H9 (cell line): ENCODE results near the gene GIPC2. TPM values are rescaled to one million over a fixed set of nuclear protein-coding genes. Genes with fewer than 3 reads are reported as not detected.

Source experiments
- DNase-seq: peaks from one replicate; pipeline ENCODE4 v3.0.0-alpha.2; 2017
- H2AFZ ChIP-seq: one replicate; pipeline ENCODE4 v1.6.1; 2013; ENCODE audit warnings: mild to moderate bottlenecking, low read length, control low read depth, moderate library complexity
- H2AK5ac ChIP-seq: 2 replicates; pipeline ENCODE4 v1.6.1; 2013; ENCODE audit warnings: low read length, control low read depth, mixed read lengths; ENCODE audit not compliant: insufficient read length
- H2BK120ac ChIP-seq: one replicate; pipeline ENCODE4 v1.6.1; 2013; ENCODE audit warnings: low read depth, mild to moderate bottlenecking, low read length, control low read depth, inconsistent platforms; ENCODE audit not compliant: poor library complexity, severe bottlenecking
- H2BK12ac ChIP-seq: 2 replicates; pipeline ENCODE4 v1.6.1; 2013; ENCODE audit warnings: low read length, control low read depth, mixed read lengths, low read depth; ENCODE audit not compliant: insufficient read length
- H2BK15ac ChIP-seq: 2 replicates; pipeline ENCODE4 v1.6.1; 2013; ENCODE audit warnings: low read depth, low read length, control low read depth
- H2BK20ac ChIP-seq: one replicate; pipeline ENCODE4 v1.6.1; 2013; ENCODE audit warnings: low read depth, mild to moderate bottlenecking, low read length, control low read depth, inconsistent platforms; ENCODE audit not compliant: poor library complexity, severe bottlenecking
- H2BK5ac ChIP-seq: 2 replicates; pipeline ENCODE4 v1.6.1; 2013; ENCODE audit warnings: low read length, control low read depth, mixed read lengths; ENCODE audit not compliant: insufficient read length
- H3K14ac ChIP-seq: 2 replicates; pipeline ENCODE4 v1.6.1; 2013; ENCODE audit warnings: low read length, control low read depth; ENCODE audit not compliant: insufficient read depth
- H3K18ac ChIP-seq: 2 replicates; pipeline ENCODE4 v1.6.1; 2013; ENCODE audit warnings: low read depth, mild to moderate bottlenecking, mixed read lengths, low read length, control low read depth; ENCODE audit not compliant: insufficient read length
- H3K23ac ChIP-seq: 2 replicates; pipeline ENCODE4 v1.6.1; 2013; ENCODE audit warnings: low read length, control low read depth, mixed read lengths, low read depth; ENCODE audit not compliant: insufficient read length
- H3K23me2 ChIP-seq: 2 replicates; pipeline ENCODE4 v1.6.1; 2013; ENCODE audit warnings: low read depth, mild to moderate bottlenecking, mixed read lengths, low read length, control low read depth; ENCODE audit not compliant: insufficient read length, poor library complexity, severe bottlenecking
- H3K27ac ChIP-seq: 2 replicates; pipeline ENCODE4 v1.5.1; 2013; ENCODE audit warnings: low read length, control low read depth, mixed read lengths, low read depth; ENCODE audit not compliant: insufficient read length
- H3K27me3 ChIP-seq: 2 replicates; pipeline ENCODE4 v1.6.1; 2013; ENCODE audit warnings: low read length, control low read depth, inconsistent platforms; ENCODE audit not compliant: insufficient read depth
- H3K4ac ChIP-seq: 2 replicates; pipeline ENCODE4 v1.6.1; 2013; ENCODE audit warnings: low read depth, mild to moderate bottlenecking, control low read depth, inconsistent platforms, low read length, moderate library complexity
- H3K4me1 ChIP-seq: 2 replicates; pipeline ENCODE4 v1.6.1; 2013; ENCODE audit warnings: low read length, control low read depth, inconsistent platforms; ENCODE audit not compliant: insufficient read depth
- H3K4me2 ChIP-seq: 2 replicates; pipeline ENCODE4 v1.6.1; 2013; ENCODE audit warnings: low read length, control low read depth, mixed read lengths; ENCODE audit not compliant: insufficient read length, insufficient read depth
- H3K56ac ChIP-seq: 2 replicates; pipeline ENCODE4 v1.6.1; 2013; ENCODE audit warnings: low read depth, mild to moderate bottlenecking, mixed read lengths, low read length, control low read depth; ENCODE audit not compliant: insufficient read length
- H3K79me1 ChIP-seq: 2 replicates; pipeline ENCODE4 v1.6.1; 2013; ENCODE audit warnings: low read depth, mild to moderate bottlenecking, moderate library complexity, low read length, control low read depth, inconsistent platforms; ENCODE audit not compliant: insufficient read depth, poor library complexity, severe bottlenecking
- H3K79me2 ChIP-seq: 2 replicates; pipeline ENCODE4 v1.6.1; 2013; ENCODE audit warnings: low read length, control low read depth, inconsistent platforms; ENCODE audit not compliant: insufficient read depth
- H3K9ac ChIP-seq: 2 replicates; pipeline ENCODE4 v1.6.1; 2013; ENCODE audit warnings: low read length, control low read depth, mixed read lengths; ENCODE audit not compliant: insufficient read length; ENCODE audit errors: extremely low read depth
- H3K9me3 ChIP-seq: one replicate; pipeline ENCODE4 v1.6.1; 2013; ENCODE audit warnings: low read depth, low read length, inconsistent platforms; ENCODE audit not compliant: control insufficient read depth
- H3T11ph ChIP-seq: one replicate; pipeline ENCODE4 v1.6.1; 2013; ENCODE audit warnings: mild to moderate bottlenecking, low read length, control low read depth, inconsistent platforms
- H4K20me1 ChIP-seq: one replicate; pipeline ENCODE4 v1.6.1; 2013; ENCODE audit not compliant: control insufficient read depth, insufficient read length, insufficient read depth
- H4K5ac ChIP-seq: 2 replicates; pipeline ENCODE4 v1.6.1; 2013; ENCODE audit warnings: low read depth, mild to moderate bottlenecking, mixed read lengths, low read length, control low read depth; ENCODE audit not compliant: insufficient read length
- H4K8ac ChIP-seq: replicated peaks from 2 replicates; pipeline ENCODE4 v1.6.1; 2013; ENCODE audit warnings: low read length, control low read depth, mixed read lengths, low read depth; ENCODE audit not compliant: insufficient read length
- H4K91ac ChIP-seq: 2 replicates; pipeline ENCODE4 v1.6.1; 2013; ENCODE audit warnings: low read depth, mild to moderate bottlenecking, moderate library complexity, mixed read lengths, low read length, control low read depth; ENCODE audit not compliant: insufficient read length
- H3K27ac Mint-ChIP-seq, 3 experiments: 2 replicates in 2 of 3; 3 replicates in 1 of 3; pipeline ENCODE4 v1.8.0; 2020 to 2021; ENCODE audit warnings: mixed read lengths in 3 of 3, mild to moderate bottlenecking in 1 of 3, moderate library complexity in 1 of 3
- H3K27me3 Mint-ChIP-seq: 2 replicates; pipeline ENCODE4 v1.8.0; 2021; ENCODE audit warnings: low read depth, mild to moderate bottlenecking, moderate library complexity, mixed read lengths
- H3K36me3 Mint-ChIP-seq, 3 experiments: 2 replicates in 2 of 3; 3 replicates in 1 of 3; pipeline ENCODE4 v1.8.0; 2020 to 2021; ENCODE audit warnings: low read depth in 3 of 3, mixed read lengths in 3 of 3; ENCODE audit not compliant: insufficient read depth in 1 of 3
- H3K4me1 Mint-ChIP-seq, 2 experiments: 2 replicates each; pipeline ENCODE4 v1.8.0; 2020; ENCODE audit warnings: mixed read lengths in 2 of 2
- H3K4me3 Mint-ChIP-seq, 2 experiments: 2 replicates in 1 of 2; 3 replicates in 1 of 2; pipeline ENCODE4 v1.8.0; 2020 to 2021; ENCODE audit warnings: mild to moderate bottlenecking in 2 of 2, mixed read lengths in 2 of 2, moderate library complexity in 1 of 2
- H3K9me3 Mint-ChIP-seq, 2 experiments: 2 replicates in 1 of 2; 3 replicates in 1 of 2; pipeline ENCODE4 v1.8.0; 2020; ENCODE audit warnings: mild to moderate bottlenecking in 2 of 2, mixed read lengths in 2 of 2, moderate library complexity in 1 of 2
- WGBS: extraction: QIAGEN DNeasy Blood & Tissue Kit; methylation state at CpG from one replicate; pipeline ENCODE4 v1.1.7; 2013; ENCODE audit warnings: missing lambda C conversion rate, low lambda C conversion rate, mixed read lengths; ENCODE audit not compliant: insufficient read length; ENCODE audit errors: extremely low coverage; 5-methylcytosine and 5-hydroxymethylcytosine counted together
- total RNA-seq: library from RNA; stranded (reverse); gene quantifications from 2 replicates; pipeline ENCODE4 v1.2.1, GENCODE V29; 2021
- TF ChIP-seq, protein P1 (sequence below): fragments of 200-600 bp; sonication (generic); conservative IDR thresholded peaks from 3 replicates; pipeline ENCODE4 v1.8.0; 2021; ENCODE audit warnings: antibody characterized with exemption, mild to moderate bottlenecking

GIPC2 gene
- total RNA-seq, 1 experiment from 2014 or later: 0.85 TPM

DNA sequence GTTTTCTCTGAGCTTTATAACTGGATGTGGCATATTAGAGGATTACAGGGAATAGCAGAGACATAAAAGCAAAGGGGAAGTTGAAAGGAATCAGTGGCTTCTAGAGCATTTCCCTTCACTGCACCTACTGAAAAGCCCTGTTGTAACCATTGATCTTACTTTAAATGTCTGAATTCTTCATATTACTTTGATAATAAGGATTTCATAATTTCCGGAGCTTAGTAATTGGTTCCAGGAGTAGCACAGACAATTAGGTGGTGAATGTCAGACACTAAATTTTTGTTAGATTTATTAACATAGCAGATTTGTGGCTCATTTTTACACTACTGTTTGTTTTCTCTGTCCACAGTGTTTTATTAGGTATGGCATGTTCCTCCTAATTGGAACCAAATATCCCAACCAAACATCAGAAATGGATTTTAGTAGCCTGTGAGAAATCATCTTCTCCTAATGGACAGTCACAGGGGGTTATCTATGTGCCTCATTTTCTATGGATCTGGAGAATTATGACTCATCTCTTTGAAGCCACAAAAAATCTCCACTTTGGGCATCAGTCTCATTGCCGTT is 100.5 kb downstream of the GIPC2 start:
- H3K27ac Mint-ChIP-seq: no peak overlapping the region
- Histone ChIP-seq H3K14ac (no peak overlapping the region), H4K5ac (no peak overlapping the region), H2BK12ac (no peak overlapping the region), H3K79me1 (no peaks in the 10 kb centered on the region), H3K79me2 (no peaks in the 10 kb centered on the region), H3K9me3 (no peaks in the 10 kb centered on the region), H4K20me1 (no peaks in the 10 kb centered on the region), H3K23ac (no peak overlapping the region), H3K4ac (no peak overlapping the region), H3K4me1 (no peaks in the 10 kb centered on the region), H2BK15ac (no peak overlapping the region), H3K27ac (no peak overlapping the region), H3K27me3 (no peaks in the 10 kb centered on the region), H3T11ph (no peak overlapping the region), H2AFZ (no peak overlapping the region), H2BK5ac (no peak overlapping the region), H3K9ac (no peak overlapping the region), H3K4me2 (no peak overlapping the region), H4K91ac (no peak overlapping the region), H2BK20ac (no peak overlapping the region), H3K18ac (no peak overlapping the region), H2BK120ac (no peak overlapping the region), H3K56ac (no peak overlapping the region), H4K8ac (no peak overlapping the region), H2AK5ac (no peak overlapping the region), H3K23me2 (no peaks in the 10 kb centered on the region)
- H3K27me3 Mint-ChIP-seq: peaks cover 17% of the 10 kb centered on the region
- H3K36me3 Mint-ChIP-seq: no peaks in the 10 kb centered on the region
- no peak overlapping the region for H3K4me3 Mint-ChIP-seq
- H3K4me1 Mint-ChIP-seq: no peaks in the 10 kb centered on the region
- TF ChIP-seq, protein P1, sequence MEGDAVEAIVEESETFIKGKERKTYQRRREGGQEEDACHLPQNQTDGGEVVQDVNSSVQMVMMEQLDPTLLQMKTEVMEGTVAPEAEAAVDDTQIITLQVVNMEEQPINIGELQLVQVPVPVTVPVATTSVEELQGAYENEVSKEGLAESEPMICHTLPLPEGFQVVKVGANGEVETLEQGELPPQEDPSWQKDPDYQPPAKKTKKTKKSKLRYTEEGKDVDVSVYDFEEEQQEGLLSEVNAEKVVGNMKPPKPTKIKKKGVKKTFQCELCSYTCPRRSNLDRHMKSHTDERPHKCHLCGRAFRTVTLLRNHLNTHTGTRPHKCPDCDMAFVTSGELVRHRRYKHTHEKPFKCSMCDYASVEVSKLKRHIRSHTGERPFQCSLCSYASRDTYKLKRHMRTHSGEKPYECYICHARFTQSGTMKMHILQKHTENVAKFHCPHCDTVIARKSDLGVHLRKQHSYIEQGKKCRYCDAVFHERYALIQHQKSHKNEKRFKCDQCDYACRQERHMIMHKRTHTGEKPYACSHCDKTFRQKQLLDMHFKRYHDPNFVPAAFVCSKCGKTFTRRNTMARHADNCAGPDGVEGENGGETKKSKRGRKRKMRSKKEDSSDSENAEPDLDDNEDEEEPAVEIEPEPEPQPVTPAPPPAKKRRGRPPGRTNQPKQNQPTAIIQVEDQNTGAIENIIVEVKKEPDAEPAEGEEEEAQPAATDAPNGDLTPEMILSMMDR: no peak
- WGBS: no CpG with 5 or more reads among the region's 2 CpGs
- no peaks in the 10 kb centered on the region; a peak in 2 of 5 replicates for H3K9me3 Mint-ChIP-seq
- DNase-seq: no peak
